ENCODE results near the gene ANO4. TPM values are rescaled to one million over a fixed set of nuclear protein-coding genes. Genes with fewer than 3 reads are reported as not detected.

ANO4 gene
- total RNA-seq, 1 experiment from 2014 or later: 5.7 TPM

DNA sequence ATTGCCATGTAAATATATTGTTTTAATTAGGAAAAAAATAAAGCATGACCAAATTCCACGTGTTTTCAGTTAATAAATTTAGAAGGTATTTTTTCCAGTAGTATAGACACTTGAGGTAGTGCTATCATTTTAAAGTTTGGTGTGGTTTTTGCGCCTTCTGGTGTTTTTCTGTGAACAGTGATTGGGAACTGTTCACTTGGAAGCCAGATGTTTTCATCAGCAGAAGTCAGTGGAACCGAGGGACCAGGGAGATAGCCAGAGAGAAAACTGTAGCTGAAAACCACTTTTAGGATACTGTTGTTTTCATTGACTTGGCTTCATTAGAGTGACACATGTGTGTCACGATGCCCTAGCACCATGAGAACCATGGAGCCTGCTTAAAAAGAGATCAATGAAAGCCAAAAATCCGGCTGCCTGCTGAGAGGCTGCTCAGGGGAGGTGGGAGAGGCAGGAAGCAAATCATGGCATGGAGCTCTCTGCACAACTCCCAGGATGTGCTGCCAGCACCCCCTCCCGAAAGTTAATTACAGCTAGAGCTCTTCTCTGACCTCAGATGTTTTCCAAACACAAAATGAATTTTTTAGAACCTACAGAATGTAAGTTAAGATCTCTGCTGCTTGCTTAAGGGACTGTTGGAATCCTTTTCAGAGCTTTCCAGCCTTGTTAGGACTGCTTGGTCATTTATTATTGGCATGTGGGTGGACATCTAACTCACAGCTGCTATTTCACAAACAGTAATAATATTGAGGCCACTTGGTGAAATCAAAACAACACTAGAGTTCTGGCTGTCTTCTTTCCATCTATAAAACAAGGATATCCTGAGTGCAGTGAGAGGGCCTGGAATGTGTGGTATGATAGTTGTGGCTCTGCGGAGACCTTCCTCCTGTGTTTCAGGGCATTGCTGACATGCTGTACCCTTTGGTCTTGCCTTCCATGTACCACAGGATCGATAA lies 192.3 kb downstream of the ANO4 start:
- Histone ChIP-seq H3K79me1 (ENCODE audit: insufficient read depth, low read depth, low read length, poor library complexity, severe bottlenecking) (no peaks in the 10 kb centered on the region), H3K27me3 (ENCODE audit: insufficient read depth, low read length) (no peaks in the 10 kb centered on the region; the same call in 1 of the 2 replicates), H4K91ac (ENCODE audit: insufficient read length, low read depth, low read length) (no peak overlapping the region), H3K23ac (ENCODE audit: insufficient read length, low read depth, low read length) (no peak overlapping the region), H2BK12ac (ENCODE audit: insufficient read length, low read depth, low read length) (no peak overlapping the region), H3K79me2 (ENCODE audit: insufficient read depth, low read length) (no peaks in the 10 kb centered on the region), H3K9me3 (ENCODE audit: control insufficient read depth, low read depth, low read length) (no peaks in the 10 kb centered on the region), H3K27ac (ENCODE audit: insufficient read length, low read depth, low read length) (no peak overlapping the region), H3K4me1 (ENCODE audit: insufficient read depth, low read length) (peaks cover 10% of the 10 kb centered on the region; the same call in 1 of the 2 replicates), H3K4ac (ENCODE audit: low read depth, low read length) (no peak overlapping the region), H3K9ac (ENCODE audit: extremely low read depth, insufficient read length, low read length) (no peak overlapping the region), H2BK5ac (ENCODE audit: insufficient read length, low read length) (no peak overlapping the region), H3K4me2 (ENCODE audit: insufficient read depth, insufficient read length, low read length) (no peak overlapping the region), H3T11ph (ENCODE audit: low read length) (no peak overlapping the region), H3K18ac (ENCODE audit: insufficient read length, low read depth, low read length) (no peak overlapping the region), H2BK120ac (ENCODE audit: low read depth, low read length, poor library complexity, severe bottlenecking) (no peak overlapping the region), H4K20me1 (ENCODE audit: control insufficient read depth, insufficient read depth, insufficient read length) (no peaks in the 10 kb centered on the region), H4K5ac (ENCODE audit: insufficient read length, low read depth, low read length) (no peak overlapping the region), H2AFZ (ENCODE audit: low read length) (no peak overlapping the region), H3K23me2 (ENCODE audit: insufficient read length, low read depth, low read length, poor library complexity, severe bottlenecking) (no peaks in the 10 kb centered on the region), H2BK15ac (ENCODE audit: low read depth, low read length) (no peak overlapping the region), H4K8ac (replicated peaks; ENCODE audit: insufficient read length, low read depth, low read length) (no peak overlapping the region), H2BK20ac (ENCODE audit: low read depth, low read length, poor library complexity, severe bottlenecking) (no peak overlapping the region), H3K14ac (ENCODE audit: insufficient read depth, low read length) (no peak overlapping the region), H3K56ac (ENCODE audit: insufficient read length, low read depth, low read length) (no peak overlapping the region), H2AK5ac (ENCODE audit: insufficient read length, low read length) (no peak overlapping the region)
- peak overlapping the region; percentile 34 to 98 (median 47); a peak in 6 of 7 replicates for H3K27ac Mint-ChIP-seq
- DNase-seq: peak; percentile 59
- H3K4me3 Mint-ChIP-seq: no peak overlapping the region
- peaks cover 0 to 3% of the 10 kb centered on the region in 2 experiments; a peak in 1 of 5 replicates for H3K9me3 Mint-ChIP-seq
- TF ChIP-seq, protein P1, sequence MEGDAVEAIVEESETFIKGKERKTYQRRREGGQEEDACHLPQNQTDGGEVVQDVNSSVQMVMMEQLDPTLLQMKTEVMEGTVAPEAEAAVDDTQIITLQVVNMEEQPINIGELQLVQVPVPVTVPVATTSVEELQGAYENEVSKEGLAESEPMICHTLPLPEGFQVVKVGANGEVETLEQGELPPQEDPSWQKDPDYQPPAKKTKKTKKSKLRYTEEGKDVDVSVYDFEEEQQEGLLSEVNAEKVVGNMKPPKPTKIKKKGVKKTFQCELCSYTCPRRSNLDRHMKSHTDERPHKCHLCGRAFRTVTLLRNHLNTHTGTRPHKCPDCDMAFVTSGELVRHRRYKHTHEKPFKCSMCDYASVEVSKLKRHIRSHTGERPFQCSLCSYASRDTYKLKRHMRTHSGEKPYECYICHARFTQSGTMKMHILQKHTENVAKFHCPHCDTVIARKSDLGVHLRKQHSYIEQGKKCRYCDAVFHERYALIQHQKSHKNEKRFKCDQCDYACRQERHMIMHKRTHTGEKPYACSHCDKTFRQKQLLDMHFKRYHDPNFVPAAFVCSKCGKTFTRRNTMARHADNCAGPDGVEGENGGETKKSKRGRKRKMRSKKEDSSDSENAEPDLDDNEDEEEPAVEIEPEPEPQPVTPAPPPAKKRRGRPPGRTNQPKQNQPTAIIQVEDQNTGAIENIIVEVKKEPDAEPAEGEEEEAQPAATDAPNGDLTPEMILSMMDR (conservative IDR thresholded peaks at IDR 0.05): no peak
- H3K27me3 Mint-ChIP-seq (ENCODE audit: low read depth): no peaks in the 10 kb centered on the region
- H3K4me1 Mint-ChIP-seq: peaks cover 33 to 36% of the 10 kb centered on the region in 2 experiments
- peaks cover 0 to 3% (median 0%) of the 10 kb centered on the region in 3 experiments; a peak in 2 of 7 replicates for H3K36me3 Mint-ChIP-seq (ENCODE audit: insufficient read depth in 1 of 3, low read depth in 3 of 3)
- WGBS (ENCODE audit: extremely low coverage, insufficient read length, low lambda C conversion rate): no CpG with 5 or more reads among the region's 8 CpGs
